C1 segment of cervical spinal cord (tissue), 14 donors: Measurements from ENCODE around the gene RXRA.

Experiments
- DNase-seq, 14 donors: peaks; one replicate each; lab custom pipeline; 2025; lab: John Stamatoyannopoulos, UW

RXRA gene

GRCh38 chr9:134323741-134324358, 2.4 kb upstream of the RXRA start:
- DNase-seq = peak in 6 of 14 donors; percentile 34 to 76 (median 46)

- DNase-seq = no peak
These were observed 1.7 kb upstream of the RXRA start for GRCh38 chr9:134324359-134325095.

GRCh38 chr9:134325096-134325812, 1.0 kb upstream of the RXRA start:
- DNase-seq = peak in 2 of 14 donors; percentile 45 to 62

- peak in 3 of 14 donors; percentile 29 to 43 (median 41) for DNase-seq
These were observed 708 bp downstream of the RXRA start for GRCh38 chr9:134326724-134327601.

- DNase-seq = no peak
These were observed 1.5 kb downstream of the RXRA start for GRCh38 chr9:134327671-134328231.

- DNase-seq = no peak
These were observed 2.1 kb downstream of the RXRA start for GRCh38 chr9:134328341-134328840.

- peak in 3 of 14 donors; percentile 29 to 50 (median 49) for DNase-seq
These were observed 2.8 kb downstream of the RXRA start for GRCh38 chr9:134328841-134329575.

- DNase-seq = no peak
These were observed 3.3 kb downstream of the RXRA start for GRCh38 chr9:134329576-134329855.

- DNase-seq = peak in 1 of 14 donors; percentile 38
These were observed 3.6 kb downstream of the RXRA start for GRCh38 chr9:134329886-134330285.

GRCh38 chr9:134330590-134330989, 4.3 kb downstream of the RXRA start:
- DNase-seq = no peak

- DNase-seq = peak in 1 of 14 donors; percentile 24
These were observed 5.2 kb downstream of the RXRA start for GRCh38 chr9:134331186-134332025.

- DNase-seq = no peak
These were observed 6.0 kb downstream of the RXRA start for GRCh38 chr9:134332266-134332665.

- DNase-seq = no peak
These were observed 6.6 kb downstream of the RXRA start for GRCh38 chr9:134332841-134333233.

GRCh38 chr9:134333234-134333873, 7.1 kb downstream of the RXRA start:
- DNase-seq = no peak

GRCh38 chr9:134333874-134334581, 7.8 kb downstream of the RXRA start:
- no peak for DNase-seq

GRCh38 chr9:134335061-134335460, 8.8 kb downstream of the RXRA start:
- DNase-seq = no peak

- no peak for DNase-seq
These were observed 9.4 kb downstream of the RXRA start for GRCh38 chr9:134335486-134336220.

- DNase-seq = no peak
These were observed 10.0 kb downstream of the RXRA start for GRCh38 chr9:134336228-134336627.
